ENCODE data around the gene STAT6.

DNA sequence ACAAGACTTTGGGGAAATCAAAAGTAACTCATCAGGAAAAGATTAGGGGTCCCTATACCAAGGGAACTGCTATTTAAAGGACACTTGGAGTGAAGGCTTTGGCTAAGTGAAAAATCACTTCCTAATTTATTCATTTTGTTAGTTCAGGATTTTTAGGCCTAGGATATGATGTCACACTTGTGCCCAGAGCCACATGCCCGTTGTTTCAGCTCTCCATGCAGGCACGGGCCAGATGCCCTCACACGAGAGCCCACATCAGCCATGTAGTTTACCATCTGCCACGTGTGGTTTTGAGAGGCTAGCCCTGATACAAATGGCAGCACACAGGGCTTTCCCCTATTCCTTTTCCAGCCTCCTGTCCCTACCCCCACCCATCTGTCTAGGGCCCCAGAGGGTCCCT, 48.1 kb upstream of the STAT6 start:
- TF ChIP-seq TBL1XR1 (IDR thresholded peaks at IDR 0.05; ENCODE audit: low read depth, low read length) (no peak), PAX8 (IDR thresholded peaks at IDR 0.05) (no peak), EZH2 (IDR thresholded peaks at IDR 0.05; ENCODE audit: borderline replicate concordance, control insufficient read depth, low read depth, low read length) (no peak), EP300 (IDR thresholded peaks at IDR 0.05; ENCODE audit: borderline replicate concordance in 1 of 2, control insufficient read depth in 1 of 2, low read depth in 2 of 2, low read length in 2 of 2) (no peak), RAD21 (IDR thresholded peaks at IDR 0.05; ENCODE audit: insufficient read depth, low read depth, low read length) (no peak), SPI1 (IDR thresholded peaks at IDR 0.05; ENCODE audit: borderline replicate concordance, insufficient read depth, low read depth, low read length) (no peak), ZNF274 (IDR thresholded peaks at IDR 0.05; ENCODE audit: insufficient read depth, insufficient read length) (no peak), TCF12 (IDR thresholded peaks at IDR 0.05; ENCODE audit: low read depth, low read length) (no peak), ASH2L (IDR thresholded peaks at IDR 0.05; ENCODE audit: borderline replicate concordance, low read depth) (no peak), MYC (IDR thresholded peaks at IDR 0.05; ENCODE audit: insufficient read depth, insufficient read length, insufficient replicate concordance, low read length, severe bottlenecking) (no peak), IKZF1 (conservative IDR thresholded peaks at IDR 0.05) (no peak)
- TF ChIP-seq, protein P1, sequence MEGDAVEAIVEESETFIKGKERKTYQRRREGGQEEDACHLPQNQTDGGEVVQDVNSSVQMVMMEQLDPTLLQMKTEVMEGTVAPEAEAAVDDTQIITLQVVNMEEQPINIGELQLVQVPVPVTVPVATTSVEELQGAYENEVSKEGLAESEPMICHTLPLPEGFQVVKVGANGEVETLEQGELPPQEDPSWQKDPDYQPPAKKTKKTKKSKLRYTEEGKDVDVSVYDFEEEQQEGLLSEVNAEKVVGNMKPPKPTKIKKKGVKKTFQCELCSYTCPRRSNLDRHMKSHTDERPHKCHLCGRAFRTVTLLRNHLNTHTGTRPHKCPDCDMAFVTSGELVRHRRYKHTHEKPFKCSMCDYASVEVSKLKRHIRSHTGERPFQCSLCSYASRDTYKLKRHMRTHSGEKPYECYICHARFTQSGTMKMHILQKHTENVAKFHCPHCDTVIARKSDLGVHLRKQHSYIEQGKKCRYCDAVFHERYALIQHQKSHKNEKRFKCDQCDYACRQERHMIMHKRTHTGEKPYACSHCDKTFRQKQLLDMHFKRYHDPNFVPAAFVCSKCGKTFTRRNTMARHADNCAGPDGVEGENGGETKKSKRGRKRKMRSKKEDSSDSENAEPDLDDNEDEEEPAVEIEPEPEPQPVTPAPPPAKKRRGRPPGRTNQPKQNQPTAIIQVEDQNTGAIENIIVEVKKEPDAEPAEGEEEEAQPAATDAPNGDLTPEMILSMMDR (IDR thresholded peaks at IDR 0.05 in 2 of 3, conservative IDR thresholded peaks at IDR 0.05 in 1 of 3; ENCODE audit: control insufficient read depth in 2 of 3, extremely low read depth in 1 of 3, insufficient read depth in 1 of 3, low read depth in 3 of 3, low read length in 3 of 3), result no peak
- TF ChIP-seq, protein P2, sequence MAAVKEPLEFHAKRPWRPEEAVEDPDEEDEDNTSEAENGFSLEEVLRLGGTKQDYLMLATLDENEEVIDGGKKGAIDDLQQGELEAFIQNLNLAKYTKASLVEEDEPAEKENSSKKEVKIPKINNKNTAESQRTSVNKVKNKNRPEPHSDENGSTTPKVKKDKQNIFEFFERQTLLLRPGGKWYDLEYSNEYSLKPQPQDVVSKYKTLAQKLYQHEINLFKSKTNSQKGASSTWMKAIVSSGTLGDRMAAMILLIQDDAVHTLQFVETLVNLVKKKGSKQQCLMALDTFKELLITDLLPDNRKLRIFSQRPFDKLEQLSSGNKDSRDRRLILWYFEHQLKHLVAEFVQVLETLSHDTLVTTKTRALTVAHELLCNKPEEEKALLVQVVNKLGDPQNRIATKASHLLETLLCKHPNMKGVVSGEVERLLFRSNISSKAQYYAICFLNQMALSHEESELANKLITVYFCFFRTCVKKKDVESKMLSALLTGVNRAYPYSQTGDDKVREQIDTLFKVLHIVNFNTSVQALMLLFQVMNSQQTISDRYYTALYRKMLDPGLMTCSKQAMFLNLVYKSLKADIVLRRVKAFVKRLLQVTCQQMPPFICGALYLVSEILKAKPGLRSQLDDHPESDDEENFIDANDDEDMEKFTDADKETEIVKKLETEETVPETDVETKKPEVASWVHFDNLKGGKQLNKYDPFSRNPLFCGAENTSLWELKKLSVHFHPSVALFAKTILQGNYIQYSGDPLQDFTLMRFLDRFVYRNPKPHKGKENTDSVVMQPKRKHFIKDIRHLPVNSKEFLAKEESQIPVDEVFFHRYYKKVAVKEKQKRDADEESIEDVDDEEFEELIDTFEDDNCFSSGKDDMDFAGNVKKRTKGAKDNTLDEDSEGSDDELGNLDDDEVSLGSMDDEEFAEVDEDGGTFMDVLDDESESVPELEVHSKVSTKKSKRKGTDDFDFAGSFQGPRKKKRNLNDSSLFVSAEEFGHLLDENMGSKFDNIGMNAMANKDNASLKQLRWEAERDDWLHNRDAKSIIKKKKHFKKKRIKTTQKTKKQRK (IDR thresholded peaks at IDR 0.05; ENCODE audit: low read depth, low read length), result no peak
